Smooth muscle cell (in vitro differentiated cells): ENCODE data around the gene NODAL. TPM values are rescaled to one million over a fixed set of nuclear protein-coding genes. Genes with fewer than 3 reads are reported as not detected.

Source experiments
- DNase-seq: peaks from one replicate; lab custom pipeline; 2025; ENCODE audit not compliant: unreplicated experiment; lab: John Stamatoyannopoulos, UW
- H2AFZ ChIP-seq: fragments of 200-600 bp; sonication (generic); 2 replicates; pipeline ENCODE4 v1.6.0; 2016; ENCODE audit warnings: antibody characterized with exemption, low read depth, mild to moderate bottlenecking
- H3F3A ChIP-seq: fragments of 200-600 bp; sonication (generic); 2 replicates; pipeline ENCODE4 v1.6.0; 2017; ENCODE audit warnings: antibody characterized with exemption, low read depth
- H3K27ac ChIP-seq: fragments of 200-600 bp; sonication (generic); 2 replicates; pipeline ENCODE4 v1.5.1; 2016; ENCODE audit warnings: low read depth, mild to moderate bottlenecking
- H3K27me3 ChIP-seq: fragments of 200-600 bp; sonication (generic); 2 replicates; pipeline ENCODE4 v1.6.1; 2016; ENCODE audit warnings: low read depth, mild to moderate bottlenecking
- H3K36me3 ChIP-seq: fragments of 200-600 bp; sonication (generic); 2 replicates; pipeline ENCODE4 v1.5.1; 2016; ENCODE audit warnings: low read depth
- H3K4me1 ChIP-seq: fragments of 200-600 bp; sonication (generic); 2 replicates; pipeline ENCODE4 v1.5.1; 2016; ENCODE audit warnings: low read depth
- H3K4me2 ChIP-seq: fragments of 200-600 bp; sonication (generic); 2 replicates; pipeline ENCODE4 v1.6.0; 2016; ENCODE audit warnings: mild to moderate bottlenecking
- H3K4me3 ChIP-seq: fragments of 200-600 bp; sonication (generic); 2 replicates; pipeline ENCODE4 v1.5.1; 2016; ENCODE audit warnings: mild to moderate bottlenecking
- H3K79me2 ChIP-seq: fragments of 200-600 bp; sonication (generic); 2 replicates; pipeline ENCODE4 v1.6.0; 2016; ENCODE audit warnings: low read depth, mild to moderate bottlenecking
- H3K9ac ChIP-seq: fragments of 200-600 bp; sonication (generic); 2 replicates; pipeline ENCODE4 v1.6.0; 2016; ENCODE audit warnings: low read depth
- H3K9me3 ChIP-seq: fragments of 200-600 bp; sonication (generic); replicated peaks from 2 replicates; pipeline ENCODE4 v1.5.1; 2016; ENCODE audit warnings: low read depth
- H4K20me1 ChIP-seq: fragments of 200-600 bp; sonication (generic); 2 replicates; pipeline ENCODE4 v1.6.0; 2016; ENCODE audit warnings: low read depth
- CTCF ChIP-seq: fragments of 200-600 bp; sonication (generic); IDR thresholded peaks from 2 replicates; pipeline ENCODE4 v1.5.1; 2017; ENCODE audit warnings: borderline replicate concordance, mild to moderate bottlenecking, antibody characterized with exemption; ENCODE audit not compliant: insufficient read depth, poor library complexity, severe bottlenecking
- WGBS: methylation state at CpG from one replicate; pipeline ENCODE4 v1.1.7; 2016; ENCODE audit warnings: low lambda C conversion rate; 5-methylcytosine and 5-hydroxymethylcytosine counted together
- polyA plus RNA-seq: library from polyadenylated mRNA; unstranded; fragments of >200 nt; fragmentation: Nextera tagmentation; extraction: Ambion mirVana; gene quantifications from 2 replicates; pipeline ENCODE4 v1.2.1, GENCODE V29; 2016
- total RNA-seq: library from RNA; depleted of rRNA; stranded (reverse); fragments of >200 nt; gene quantifications from 2 replicates; pipeline ENCODE4 v1.2.3, GENCODE V29; 2014

The NODAL gene
- total and polyA plus RNA-seq, 2 experiments from 2014 or later, result 0.81 TPM; not detected in 1

- no peaks in the 10 kb centered on the region for H3K4me1 ChIP-seq
- DNase-seq, result no peak
- no peak overlapping the region for H2AFZ ChIP-seq
- peaks cover 1% of the 10 kb centered on the region for H3K27me3 ChIP-seq
- H3K9ac ChIP-seq, result no peak overlapping the region
- H4K20me1 ChIP-seq, result no peaks in the 10 kb centered on the region
- TF ChIP-seq CTCF, result no peak
- no peak overlapping the region for H3K27ac ChIP-seq
- 93% methylated on average over 2 of the region's 2 CpGs for WGBS
- no peak overlapping the region for H3K4me2 ChIP-seq
- no peak overlapping the region for H3K4me3 ChIP-seq
- no peaks in the 10 kb centered on the region for H3K79me2 ChIP-seq
- H3K36me3 ChIP-seq, result no peaks in the 10 kb centered on the region
- H3K9me3 ChIP-seq, result no peaks in the 10 kb centered on the region
- no peaks in the 10 kb centered on the region for H3F3A ChIP-seq
Observed at GRCh38 chr10:70448236-70448635, 6.8 kb upstream of the NODAL start.

DNA sequence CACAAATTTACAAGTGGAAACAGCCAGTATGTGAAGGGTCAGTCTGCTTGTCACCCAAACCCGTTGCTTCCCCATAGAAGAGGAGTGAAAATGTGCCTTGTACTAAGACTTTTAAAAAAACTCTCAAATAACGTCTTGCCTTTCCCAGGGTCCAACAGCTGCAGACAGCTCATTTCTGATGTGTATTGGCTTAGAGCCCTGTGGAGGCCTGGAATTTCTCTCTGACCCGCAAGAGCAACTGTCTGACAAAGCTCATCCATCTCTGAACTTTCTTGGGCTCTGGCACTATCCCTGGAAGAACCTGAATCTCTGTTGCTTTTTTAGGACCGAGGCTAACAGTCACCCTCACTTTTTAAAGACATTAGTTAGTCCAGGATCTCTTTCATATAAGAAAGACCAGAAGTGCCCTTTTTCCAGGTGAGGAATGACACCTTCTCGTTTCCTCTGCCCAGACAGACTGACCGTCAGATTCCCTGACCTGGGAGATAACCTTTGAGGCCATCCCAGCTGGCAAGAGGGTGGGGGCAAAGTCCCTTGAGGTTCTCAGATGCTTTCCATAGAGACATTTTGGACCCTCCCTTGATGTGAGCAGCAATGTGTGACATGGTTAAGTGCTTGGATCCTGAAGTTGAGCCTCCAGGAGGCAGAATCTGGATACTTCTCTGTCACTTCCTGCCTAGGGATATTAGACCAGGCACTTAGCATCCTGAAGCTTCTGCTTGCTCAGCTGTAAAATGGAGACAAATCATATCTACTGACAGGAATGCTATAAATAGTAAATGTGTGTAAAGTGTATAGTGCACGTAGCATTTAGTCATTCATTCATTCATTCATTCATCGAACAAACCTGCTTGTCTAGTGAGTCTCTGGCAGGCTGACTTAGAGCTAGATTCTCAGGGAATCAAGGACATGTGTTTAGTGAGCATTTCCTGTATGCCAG is 4.5 kb upstream of the NODAL start:
- no peak overlapping the region for H3K4me2 ChIP-seq
- no peaks in the 10 kb centered on the region for H3K79me2 ChIP-seq
- no peak overlapping the region for H3K27ac ChIP-seq
- 37% methylated on average over 8 of the region's 8 CpGs for WGBS
- no peaks in the 10 kb centered on the region for H3K9me3 ChIP-seq
- no peaks in the 10 kb centered on the region for H3K36me3 ChIP-seq
- H3F3A ChIP-seq, result no peaks in the 10 kb centered on the region
- no peak overlapping the region for H3K4me3 ChIP-seq
- no peak overlapping the region for H2AFZ ChIP-seq
- H4K20me1 ChIP-seq, result no peaks in the 10 kb centered on the region
- H3K27me3 ChIP-seq, result peaks cover 24% of the 10 kb centered on the region
- DNase-seq, result no peak
- TF ChIP-seq CTCF, result no peak
- peaks cover 5% of the 10 kb centered on the region for H3K4me1 ChIP-seq
- no peak overlapping the region for H3K9ac ChIP-seq

DNA sequence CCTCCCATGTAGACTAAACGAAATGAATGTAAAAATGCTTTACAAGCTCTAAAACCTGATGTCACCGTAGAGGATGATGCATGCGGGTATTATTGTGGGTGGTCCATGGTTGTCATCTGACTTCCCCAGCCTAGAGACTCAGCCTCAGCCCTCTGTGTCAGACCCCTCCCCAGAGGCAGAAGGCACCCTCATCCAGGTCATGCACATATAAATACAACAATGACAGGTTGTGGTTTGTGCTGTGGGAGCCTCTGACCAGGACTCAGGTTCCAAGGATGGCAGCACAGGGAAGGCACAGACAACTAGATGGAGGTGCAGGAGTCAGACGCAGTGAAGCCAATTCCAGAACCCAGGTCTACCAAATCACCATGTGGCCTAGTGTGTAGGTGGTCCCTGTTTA is 3.3 kb upstream of the NODAL start:
- 63% methylated on average over 4 of the region's 4 CpGs for WGBS
- no peak for TF ChIP-seq CTCF
- DNase-seq, result no peak
- H3K4me1 ChIP-seq, result peaks cover 14% of the 10 kb centered on the region
- H3K9ac ChIP-seq, result no peak overlapping the region
- H3F3A ChIP-seq, result no peaks in the 10 kb centered on the region
- no peak overlapping the region for H3K4me3 ChIP-seq
- no peak overlapping the region for H2AFZ ChIP-seq
- H3K4me2 ChIP-seq, result no peak overlapping the region
- H3K36me3 ChIP-seq, result no peaks in the 10 kb centered on the region
- no peaks in the 10 kb centered on the region for H3K9me3 ChIP-seq
- peaks cover 36% of the 10 kb centered on the region for H3K27me3 ChIP-seq
- no peaks in the 10 kb centered on the region for H3K79me2 ChIP-seq
- no peaks in the 10 kb centered on the region for H4K20me1 ChIP-seq
- H3K27ac ChIP-seq, result no peak overlapping the region
